Right atrium auricular region (tissue), 2 donors: ENCODE measurements around the gene FGD6. TPM values are rescaled to one million over a fixed set of nuclear protein-coding genes. Genes with fewer than 3 reads are reported as not detected.

Experiments
- DNase-seq: peaks from one replicate; pipeline ENCODE4 v3.0.0-alpha.2; 2019; ENCODE audit warnings: low spot score
- H3K27ac ChIP-seq, 2 donors: fragments of 200-600 bp; sonication (generic); 1 replicate in 1 of 2; 2 replicates in 1 of 2; pipeline ENCODE4 v1.5.1; 2016 to 2019
- H3K27me3 ChIP-seq, 2 donors: fragments of 200-600 bp; sonication (generic); one replicate each; pipeline versions ENCODE4 v1.5.1 to v1.6.0; 2017 to 2019
- H3K36me3 ChIP-seq: fragments of 200-600 bp; sonication (generic); one replicate; pipeline ENCODE4 v1.5.1; 2016
- H3K4me1 ChIP-seq, 2 donors: fragments of 200-600 bp; sonication (generic); one replicate each; pipeline versions ENCODE4 v1.5.1 to v1.6.0; 2017 to 2019
- H3K4me3 ChIP-seq, 2 donors: fragments of 200-600 bp; sonication (generic); 1 replicate in 1 of 2; 2 replicates in 1 of 2; pipeline ENCODE4 v1.5.1; 2017 to 2019; ENCODE audit warnings: mild to moderate bottlenecking in 1 of 2, moderate library complexity in 1 of 2
- H3K9me3 ChIP-seq, 2 donors: fragments of 200-600 bp; sonication (generic); one replicate each; pipeline ENCODE4 v1.5.1; 2019
- CTCF ChIP-seq, 2 donors: fragments of 200-600 bp; sonication (generic); IDR thresholded peaks; one replicate each; pipeline ENCODE4 v1.5.1; 2019; ENCODE audit warnings: antibody characterized with exemption in 2 of 2
- total RNA-seq, 2 donors: library from RNA; depleted of rRNA; stranded (reverse); fragments of >200 nt; gene quantifications; one replicate each; pipeline ENCODE4 v1.1.0, GENCODE V29; 2016

The FGD6 gene
- total RNA-seq, 2 donors from 2014 or later = 15.8 to 16.9 TPM

GRCh38 chr12:95259368-95259767 lies 42.1 kb upstream of the FGD6 start:
- peaks cover 0 to 28% of the 10 kb centered on the region in 2 donors for H3K4me1 ChIP-seq
- peaks cover 50% of the 10 kb centered on the region for H3K36me3 ChIP-seq
- no peak overlapping the region for H3K4me3 ChIP-seq
- no peaks in the 10 kb centered on the region for H3K27me3 ChIP-seq
- no peak overlapping the region for H3K27ac ChIP-seq
- DNase-seq = no peak
- no peaks in the 10 kb centered on the region for H3K9me3 ChIP-seq
- TF ChIP-seq CTCF (IDR thresholded peaks at IDR 0.05) = no peak

- TF ChIP-seq CTCF (IDR thresholded peaks at IDR 0.05) = no peak
These were observed 41.5 kb upstream of the FGD6 start for GRCh38 chr12:95258803-95259202.

GRCh38 chr12:95258151-95258550 lies 40.9 kb upstream of the FGD6 start:
- peaks cover 0 to 24% of the 10 kb centered on the region in 2 donors for H3K4me1 ChIP-seq
- H3K27me3 ChIP-seq = no peaks in the 10 kb centered on the region
- no peak for DNase-seq
- peaks cover 40% of the 10 kb centered on the region for H3K36me3 ChIP-seq
- no peaks in the 10 kb centered on the region for H3K9me3 ChIP-seq
- H3K27ac ChIP-seq = no peak overlapping the region
- no peak overlapping the region for H3K4me3 ChIP-seq
- no peak for TF ChIP-seq CTCF (IDR thresholded peaks at IDR 0.05)

More at GRCh38 chr12:95258803-95259202, 41.5 kb upstream of the FGD6 start:
- Histone ChIP-seq H3K27me3 (no peaks in the 10 kb centered on the region), H3K4me3 (no peak overlapping the region), H3K9me3 (no peaks in the 10 kb centered on the region), H3K4me1 (peaks cover 0 to 28% of the 10 kb centered on the region in 2 donors), H3K27ac (no peak overlapping the region), H3K36me3 (peaks cover 47% of the 10 kb centered on the region)
- no peak for DNase-seq

- Histone ChIP-seq H3K27me3 (no peaks in the 10 kb centered on the region), H3K4me3 (no peak overlapping the region), H3K9me3 (no peaks in the 10 kb centered on the region), H3K27ac (no peak overlapping the region), H3K4me1 (peaks cover 0 to 18% of the 10 kb centered on the region in 2 donors), H3K36me3 (peaks cover 34% of the 10 kb centered on the region)
- DNase-seq = no peak
- TF ChIP-seq CTCF (IDR thresholded peaks at IDR 0.05) = no peak
These were observed 40.3 kb upstream of the FGD6 start for GRCh38 chr12:95257541-95257940.

GRCh38 chr12:95253386-95253785 lies 36.1 kb upstream of the FGD6 start:
- no peak for TF ChIP-seq CTCF (IDR thresholded peaks at IDR 0.05)
- peaks cover 0 to 17% of the 10 kb centered on the region in 2 donors for H3K4me1 ChIP-seq
- H3K9me3 ChIP-seq = no peaks in the 10 kb centered on the region
- peaks cover 34% of the 10 kb centered on the region for H3K36me3 ChIP-seq
- no peak overlapping the region for H3K4me3 ChIP-seq
- H3K27me3 ChIP-seq = no peaks in the 10 kb centered on the region
- H3K27ac ChIP-seq = no peak overlapping the region
- no peak for DNase-seq
